GM12873 (cell line): ENCODE measurements around the gene PTPRE.

Source experiments
- TF ChIP-seq, protein P1 (sequence below): IDR thresholded peaks from 2 replicates; pipeline ENCODE4 v1.5.1; 2012; ENCODE audit warnings: low read depth, mild to moderate bottlenecking, moderate library complexity, low read length, control low read depth; ENCODE audit not compliant: insufficient read depth; ENCODE audit errors: missing control alignments

Gene PTPRE

DNA sequence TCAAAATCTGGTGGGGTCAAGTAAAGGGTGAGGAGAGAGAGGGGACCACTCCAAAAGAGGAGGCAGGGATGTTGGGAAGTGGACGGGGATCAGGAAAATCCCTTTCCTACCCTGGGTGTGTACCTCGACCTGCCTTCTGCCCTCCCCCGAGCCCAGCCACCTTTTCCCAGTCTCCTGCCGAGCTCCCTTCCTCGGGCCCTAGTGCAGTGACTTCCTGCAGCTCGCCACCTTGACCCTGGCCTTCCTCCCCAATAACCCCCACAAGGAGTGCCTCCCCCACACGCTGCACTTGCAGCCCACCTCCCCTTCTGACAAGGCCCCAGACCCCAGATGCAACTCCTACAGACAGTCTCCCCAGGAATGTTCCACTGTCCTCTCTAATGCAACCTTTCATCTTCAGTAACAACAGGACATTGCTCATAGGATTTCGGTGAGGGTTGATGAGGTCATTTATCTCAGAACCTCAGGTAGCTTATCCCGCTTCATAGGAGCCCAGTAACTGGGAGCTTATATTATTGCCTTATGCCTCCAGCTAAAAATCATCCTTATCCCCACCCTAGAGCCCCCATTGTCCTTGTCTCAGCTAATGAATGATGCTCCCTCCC, 129.2 kb downstream of the PTPRE start:
- TF ChIP-seq, protein P1, sequence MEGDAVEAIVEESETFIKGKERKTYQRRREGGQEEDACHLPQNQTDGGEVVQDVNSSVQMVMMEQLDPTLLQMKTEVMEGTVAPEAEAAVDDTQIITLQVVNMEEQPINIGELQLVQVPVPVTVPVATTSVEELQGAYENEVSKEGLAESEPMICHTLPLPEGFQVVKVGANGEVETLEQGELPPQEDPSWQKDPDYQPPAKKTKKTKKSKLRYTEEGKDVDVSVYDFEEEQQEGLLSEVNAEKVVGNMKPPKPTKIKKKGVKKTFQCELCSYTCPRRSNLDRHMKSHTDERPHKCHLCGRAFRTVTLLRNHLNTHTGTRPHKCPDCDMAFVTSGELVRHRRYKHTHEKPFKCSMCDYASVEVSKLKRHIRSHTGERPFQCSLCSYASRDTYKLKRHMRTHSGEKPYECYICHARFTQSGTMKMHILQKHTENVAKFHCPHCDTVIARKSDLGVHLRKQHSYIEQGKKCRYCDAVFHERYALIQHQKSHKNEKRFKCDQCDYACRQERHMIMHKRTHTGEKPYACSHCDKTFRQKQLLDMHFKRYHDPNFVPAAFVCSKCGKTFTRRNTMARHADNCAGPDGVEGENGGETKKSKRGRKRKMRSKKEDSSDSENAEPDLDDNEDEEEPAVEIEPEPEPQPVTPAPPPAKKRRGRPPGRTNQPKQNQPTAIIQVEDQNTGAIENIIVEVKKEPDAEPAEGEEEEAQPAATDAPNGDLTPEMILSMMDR, result no peak

DNA sequence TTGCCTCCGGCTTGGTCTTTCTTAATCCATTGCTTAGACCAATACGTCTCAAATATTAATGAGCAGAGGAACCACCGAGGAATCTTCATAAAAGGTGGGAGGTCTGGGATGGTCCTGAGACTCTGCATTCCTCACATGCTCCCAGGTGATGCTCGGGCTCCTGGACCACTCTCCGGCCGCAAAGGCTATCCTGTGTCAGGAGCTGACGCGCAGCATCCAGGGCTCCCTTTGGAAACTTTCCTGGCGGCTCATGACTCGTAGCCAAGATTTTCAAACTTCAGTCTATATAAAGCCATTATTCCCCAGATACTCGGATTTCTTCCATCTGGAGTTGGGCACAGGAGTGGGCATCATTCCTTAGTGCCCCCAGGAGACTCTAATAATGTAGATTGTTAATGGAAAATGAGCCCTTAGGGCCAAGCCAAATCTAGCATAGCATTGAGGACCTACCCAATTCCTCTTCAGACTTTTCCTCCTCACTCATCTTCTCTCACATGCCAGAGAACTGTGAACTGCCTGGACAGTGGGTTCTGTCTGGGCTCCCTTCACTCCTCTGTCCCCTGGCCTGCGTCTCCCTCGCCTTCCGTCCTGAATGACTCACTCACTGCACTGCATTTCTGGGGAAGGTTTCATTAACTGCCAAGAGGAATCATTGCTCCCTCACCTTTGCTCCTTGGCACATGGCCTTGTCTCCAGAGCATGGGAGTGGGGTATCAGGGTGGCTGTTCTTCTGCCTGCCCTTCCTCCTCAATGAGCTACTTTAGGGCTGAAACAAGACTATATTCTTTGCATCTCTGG, 130.0 kb downstream of the PTPRE start:
- TF ChIP-seq, protein P1, result no peak

- TF ChIP-seq, protein P1, result no peak
Measured at GRCh38 chr10:128040096-128040495, 133.2 kb downstream of the PTPRE start.

DNA sequence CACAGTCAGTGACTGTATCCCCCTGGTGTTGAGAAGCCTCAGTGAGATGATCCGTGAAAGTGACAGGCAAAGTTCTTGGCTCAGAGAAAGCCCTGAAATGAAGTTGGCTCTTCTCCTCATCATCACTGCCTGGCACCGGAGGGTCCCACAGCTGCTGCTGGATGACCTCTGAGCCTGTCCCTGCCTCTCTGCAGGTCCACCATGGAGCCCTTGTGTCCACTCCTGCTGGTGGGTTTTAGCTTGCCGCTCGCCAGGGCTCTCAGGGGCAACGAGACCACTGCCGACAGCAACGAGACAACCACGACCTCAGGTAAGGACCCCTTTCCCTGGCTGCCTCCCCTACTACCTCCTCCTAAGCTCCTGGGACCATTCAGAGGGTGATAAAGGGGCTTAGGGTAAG, 133.8 kb downstream of the PTPRE start:
- TF ChIP-seq, protein P1, result no peak

DNA sequence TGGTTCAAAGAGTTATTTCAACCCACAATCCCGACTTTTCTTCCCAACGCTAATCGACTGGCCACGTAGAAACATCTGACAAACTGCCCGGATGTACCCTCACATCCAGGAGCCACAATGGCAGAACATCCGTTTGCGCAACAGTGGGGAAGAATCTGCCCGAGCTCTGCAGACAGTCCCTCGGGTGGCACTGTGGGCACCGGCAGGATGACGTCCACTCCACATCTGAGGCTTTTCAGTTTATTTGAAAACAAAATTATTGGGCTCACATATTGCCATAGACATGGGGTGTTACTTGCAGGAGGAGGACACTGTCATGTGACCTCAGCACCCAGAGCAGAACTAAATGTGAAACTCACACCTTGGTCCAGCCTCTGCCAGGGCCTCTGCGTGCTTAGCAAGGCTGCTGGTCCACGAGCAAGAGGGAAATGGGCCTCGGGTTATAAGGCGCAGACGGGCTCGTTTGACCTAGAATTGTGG, 135.3 kb downstream of the PTPRE start:
- TF ChIP-seq, protein P1, result no peak

DNA sequence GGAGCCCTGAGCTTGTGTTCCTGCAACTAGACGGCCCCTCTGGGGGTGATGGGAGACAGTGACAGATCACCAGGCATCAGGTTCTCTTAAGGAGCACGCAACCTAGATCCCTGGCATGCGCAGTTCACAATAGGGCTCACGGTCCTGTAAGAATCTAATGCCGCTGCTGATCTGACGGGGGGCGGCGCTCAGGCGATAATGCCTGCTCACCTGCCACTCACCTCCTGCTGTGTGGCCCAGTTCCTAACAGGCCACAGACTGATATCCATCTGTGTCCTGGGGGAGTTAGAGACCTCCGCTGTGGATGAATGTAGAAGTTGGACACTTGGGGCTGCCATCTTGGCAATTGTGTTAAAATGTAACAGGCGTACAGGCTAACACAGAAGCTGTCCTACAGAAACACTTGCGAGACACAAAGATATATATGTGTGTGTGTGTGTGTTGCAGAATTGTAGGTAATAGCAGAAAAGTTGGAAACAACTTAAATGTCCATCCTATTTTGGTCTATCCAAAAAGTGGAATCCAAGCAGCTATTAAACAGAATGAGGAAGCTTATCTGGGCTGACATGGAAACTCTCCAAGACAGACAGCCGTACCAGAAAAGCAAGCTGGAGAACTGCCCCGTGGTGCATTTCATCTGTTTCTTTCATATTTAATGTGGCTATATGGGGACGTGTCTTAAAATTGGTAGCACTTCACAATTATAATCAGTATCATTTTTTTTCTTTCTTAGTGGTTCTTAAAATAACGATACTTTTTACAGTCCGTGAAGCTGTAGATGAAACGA, 136.5 kb downstream of the PTPRE start:
- TF ChIP-seq, protein P1, result no peak

GRCh38 chr10:128044186-128044585, 137.3 kb downstream of the PTPRE start:
- TF ChIP-seq, protein P1, result no peak
